Neural cell (in vitro differentiated cells): Measurements from ENCODE around the gene FOSL2. TPM values are rescaled to one million over a fixed set of nuclear protein-coding genes. Genes with fewer than 3 reads are reported as not detected.

ENCODE experiments used
- H2AFZ ChIP-seq: fragments of 200-600, 300-800 bp; sonication (generic), shearing (Covaris generic); 2 replicates; pipeline ENCODE4 v1.6.0; 2014; ENCODE audit warnings: low read depth, mild to moderate bottlenecking, antibody characterized with exemption, low read length, moderate library complexity
- H3F3A ChIP-seq: fragments of 200-600 bp; shearing (Covaris generic); 2 replicates; pipeline ENCODE4 v1.6.1; 2016; ENCODE audit warnings: mild to moderate bottlenecking, moderate library complexity, mixed read lengths, antibody characterized with exemption, low read length; ENCODE audit not compliant: insufficient read depth, poor library complexity, severe bottlenecking
- H3K27ac ChIP-seq: fragments of 200-600, 300-800 bp; sonication (generic), shearing (Covaris generic); 2 replicates; pipeline ENCODE4 v1.5.1; 2014; ENCODE audit warnings: mild to moderate bottlenecking, low read length, moderate library complexity
- H3K27me3 ChIP-seq: fragments of 300-800, 200-600 bp; sonication (generic), shearing (Covaris generic); 2 replicates; pipeline ENCODE4 v1.6.0; 2014; ENCODE audit warnings: mild to moderate bottlenecking, low read depth, low read length, moderate library complexity; ENCODE audit not compliant: insufficient read depth
- H3K36me3 ChIP-seq: fragments of 300-800, 200-600 bp; sonication (generic), shearing (Covaris generic); 2 replicates; pipeline ENCODE4 v1.5.1; 2014; ENCODE audit warnings: mild to moderate bottlenecking, antibody characterized with exemption, low read length, moderate library complexity; ENCODE audit not compliant: insufficient read depth
- H3K4me2 ChIP-seq: fragments of 300-800, 200-600 bp; sonication (generic), shearing (Covaris generic); 2 replicates; pipeline ENCODE4 v1.6.0; 2014; ENCODE audit warnings: mild to moderate bottlenecking, low read length
- H3K4me3 ChIP-seq: fragments of 300-800, 200-600 bp; sonication (generic), shearing (Covaris generic); 2 replicates; pipeline ENCODE4 v1.5.1; 2014; ENCODE audit warnings: mild to moderate bottlenecking, low read length, moderate library complexity
- H3K79me2 ChIP-seq: fragments of 200-600 bp; shearing (Covaris generic); replicated peaks from 2 replicates; pipeline ENCODE4 v1.6.0; 2014; ENCODE audit warnings: mild to moderate bottlenecking, low read length, moderate library complexity; ENCODE audit not compliant: insufficient read depth
- H3K9ac ChIP-seq: fragments of 300-800, 200-600 bp; sonication (generic), shearing (Covaris generic); 2 replicates; pipeline ENCODE4 v1.6.1; 2016; ENCODE audit warnings: mild to moderate bottlenecking, low read length, mixed read lengths
- H3K9me2 ChIP-seq: fragments of 200-600 bp; shearing (Covaris generic); 2 replicates; pipeline ENCODE4 v1.6.1; 2016; ENCODE audit warnings: mild to moderate bottlenecking, low read length, mixed read lengths; ENCODE audit not compliant: insufficient read depth
- H3K9me3 ChIP-seq: fragments of 200-600, 300-800 bp; sonication (generic), shearing (Covaris generic); 2 replicates; pipeline ENCODE4 v1.6.1; 2016; ENCODE audit warnings: mild to moderate bottlenecking, mixed run types, low read length, moderate library complexity, mixed read lengths
- H4K20me1 ChIP-seq: fragments of 200-600 bp; shearing (Covaris generic); 2 replicates; pipeline ENCODE4 v1.6.1; 2016; ENCODE audit warnings: mild to moderate bottlenecking, mixed run types; ENCODE audit not compliant: insufficient read depth
- CTCF ChIP-seq: fragments of 450-650 bp; IDR thresholded peaks from 2 replicates; pipeline ENCODE4 v1.5.1; 2014; ENCODE audit warnings: antibody characterized with exemption, mild to moderate bottlenecking, moderate library complexity; ENCODE audit not compliant: poor library complexity, severe bottlenecking
- EP300 ChIP-seq: fragments of 450-650 bp; conservative IDR thresholded peaks from 2 replicates; pipeline ENCODE4 v1.6.1; 2014; ENCODE audit warnings: antibody characterized with exemption, mild to moderate bottlenecking, moderate library complexity; ENCODE audit not compliant: poor library complexity, severe bottlenecking
- EZH2 ChIP-seq: fragments of 200-600, 300-800 bp; shearing (Covaris generic), sonication (generic); IDR thresholded peaks from 2 replicates; pipeline ENCODE4 v1.6.1; 2014; ENCODE audit warnings: antibody characterized with exemption, low read length, borderline replicate concordance, mild to moderate bottlenecking; ENCODE audit not compliant: insufficient read depth, poor library complexity, severe bottlenecking
- MXI1 ChIP-seq: fragments of 450-650 bp; conservative IDR thresholded peaks from 2 replicates; pipeline ENCODE4 v1.6.1; 2014; ENCODE audit warnings: antibody characterized with exemption, mild to moderate bottlenecking; ENCODE audit not compliant: poor library complexity, severe bottlenecking
- POLR2AphosphoS5 ChIP-seq: IDR thresholded peaks from 2 replicates; pipeline ENCODE4 v1.6.1; 2012
- RAD21 ChIP-seq: fragments of 450-650 bp; conservative IDR thresholded peaks from 2 replicates; pipeline ENCODE4 v1.6.1; 2014; ENCODE audit warnings: antibody characterized with exemption, mild to moderate bottlenecking, moderate library complexity
- REST ChIP-seq: IDR thresholded peaks from 2 replicates; pipeline ENCODE4 v1.6.1; 2012; ENCODE audit warnings: borderline replicate concordance
- SMC3 ChIP-seq: fragments of 450-650 bp; conservative IDR thresholded peaks from 2 replicates; pipeline ENCODE4 v1.6.1; 2014; ENCODE audit warnings: antibody characterized with exemption, mild to moderate bottlenecking, moderate library complexity; ENCODE audit not compliant: poor library complexity
- TAF1 ChIP-seq: IDR thresholded peaks from 2 replicates; pipeline ENCODE4 v1.6.1; 2012; ENCODE audit warnings: low read depth
- polyA plus RNA-seq: library from polyadenylated mRNA; depleted of rRNA; stranded (reverse); fragments of >200 nt; gene quantifications from 2 replicates; pipeline ENCODE4 v1.2.3, GENCODE V29; 2014

The FOSL2 gene
- polyA plus RNA-seq, 1 donor from 2014 or later, result 2.8 TPM

GRCh38 chr2:28367667-28368356 is 24.8 kb upstream of the FOSL2 start:
- H3K27me3 ChIP-seq, result no peaks in the 10 kb centered on the region
- no peaks in the 10 kb centered on the region for H4K20me1 ChIP-seq
- no peak overlapping the region for H3K9ac ChIP-seq
- no peak overlapping the region for H3K27ac ChIP-seq
- H3K9me2 ChIP-seq, result no peaks in the 10 kb centered on the region
- no peak overlapping the region for H2AFZ ChIP-seq
- TF ChIP-seq REST (no peak), POLR2AphosphoS5 (no peak), SMC3 (no peak), CTCF (no peak), EZH2 (no peak), TAF1 (no peak), MXI1 (no peak), EP300 (no peak), RAD21 (no peak)
- no peak overlapping the region for H3K4me2 ChIP-seq
- no peaks in the 10 kb centered on the region for H3K9me3 ChIP-seq
- no peaks in the 10 kb centered on the region for H3K79me2 ChIP-seq
- no peaks in the 10 kb centered on the region for H3K36me3 ChIP-seq
- no peaks in the 10 kb centered on the region for H3F3A ChIP-seq
- no peak overlapping the region for H3K4me3 ChIP-seq

- no peaks in the 10 kb centered on the region for H3K27me3 ChIP-seq
- no peaks in the 10 kb centered on the region for H3K79me2 ChIP-seq
- no peak overlapping the region for H3K9ac ChIP-seq
- H3K9me2 ChIP-seq, result no peaks in the 10 kb centered on the region
- H3K4me3 ChIP-seq, result no peak overlapping the region
- no peak overlapping the region for H3K27ac ChIP-seq
- no peaks in the 10 kb centered on the region for H4K20me1 ChIP-seq
- no peaks in the 10 kb centered on the region for H3F3A ChIP-seq
- no peaks in the 10 kb centered on the region for H3K9me3 ChIP-seq
- no peak overlapping the region for H2AFZ ChIP-seq
- H3K4me2 ChIP-seq, result no peak overlapping the region
- no peaks in the 10 kb centered on the region for H3K36me3 ChIP-seq
- TF ChIP-seq EP300, result no peak
- TF ChIP-seq POLR2AphosphoS5, result no peak
- no peak for TF ChIP-seq REST
- TF ChIP-seq RAD21, result no peak
- no peak for TF ChIP-seq MXI1
- no peak for TF ChIP-seq SMC3
- TF ChIP-seq EZH2, result no peak
Measured at GRCh38 chr2:28368357-28368798, 24.3 kb upstream of the FOSL2 start.
